Large intestine (tissue), 3 donors: ENCODE results near the gene GNAQ. TPM values are rescaled to one million over a fixed set of nuclear protein-coding genes. Genes with fewer than 3 reads are reported as not detected.

Experiments
- DNase-seq, 2 donors: peaks; one replicate each; pipeline versions ENCODE4 v3.0.0 to v3.0.0-alpha.2; 2013
- H3K27ac ChIP-seq: one replicate; pipeline ENCODE4 v1.5.1; 2013; ENCODE audit warnings: low read length
- H3K27me3 ChIP-seq: 2 replicates; pipeline ENCODE4 v1.6.1; 2013; ENCODE audit warnings: low read length; ENCODE audit not compliant: control insufficient read depth, insufficient read depth
- H3K36me3 ChIP-seq: 2 replicates; pipeline ENCODE4 v1.6.1; 2013; ENCODE audit warnings: low read length; ENCODE audit not compliant: control insufficient read depth, insufficient read depth
- H3K4me1 ChIP-seq: one replicate; pipeline ENCODE4 v1.6.1; 2013; ENCODE audit warnings: low read length; ENCODE audit not compliant: control insufficient read depth, insufficient read depth
- H3K4me3 ChIP-seq: one replicate; pipeline ENCODE4 v1.5.1; 2013; ENCODE audit warnings: low read length
- H3K9me3 ChIP-seq: one replicate; pipeline ENCODE4 v1.6.1; 2013; ENCODE audit warnings: mild to moderate bottlenecking, low read depth, low read length, moderate library complexity; ENCODE audit not compliant: control insufficient read depth
- WGBS: methylation state at CpG from one replicate; pipeline ENCODE4 v1.1.5; 2013; ENCODE audit warnings: low lambda C conversion rate; ENCODE audit not compliant: insufficient coverage; 5-methylcytosine and 5-hydroxymethylcytosine counted together
- polyA plus RNA-seq: library from polyadenylated mRNA; unstranded; fragments of 120-200 nt; gene quantifications from one replicate; pipeline ENCODE4 v1.2.1, GENCODE V29; 2013

The GNAQ gene
- polyA plus RNA-seq, 1 donor: 34.0 TPM

GRCh38 chr9:77809552-77809951 is 222.1 kb downstream of the GNAQ start:
- WGBS: 100% methylated on average over 1 of the region's 1 CpG
- Histone ChIP-seq H3K27me3 (no peaks in the 10 kb centered on the region), H3K9me3 (no peaks in the 10 kb centered on the region), H3K36me3 (peaks cover 14% of the 10 kb centered on the region), H3K4me3 (no peak overlapping the region), H3K4me1 (peaks cover 17% of the 10 kb centered on the region), H3K27ac (no peak overlapping the region)
- DNase-seq: no peak

DNA sequence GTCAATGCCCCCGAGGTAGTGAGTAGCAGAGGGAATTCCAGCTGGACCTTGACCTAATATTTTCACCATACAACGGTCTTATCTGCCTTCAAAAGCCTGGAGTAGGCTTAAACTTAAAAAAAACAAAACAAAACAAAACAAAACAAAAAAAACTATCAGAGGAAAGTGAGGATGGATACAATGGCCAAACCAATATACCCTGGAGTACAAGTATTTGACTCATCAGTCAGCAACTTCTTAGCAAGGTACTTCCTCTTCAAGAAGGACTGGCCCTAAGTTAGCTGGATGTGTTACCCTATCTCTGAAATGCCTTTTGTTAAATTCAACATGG is 222.9 kb downstream of the GNAQ start:
- Histone ChIP-seq H3K27me3 (no peaks in the 10 kb centered on the region), H3K27ac (peak overlapping the region; percentile 51), H3K36me3 (peaks cover 12% of the 10 kb centered on the region), H3K4me1 (peaks cover 17% of the 10 kb centered on the region), H3K4me3 (no peak overlapping the region), H3K9me3 (no peaks in the 10 kb centered on the region)
- peak in 1 of 2 donors; percentile 45 for DNase-seq
- no CpG with 5 or more reads among the region's 2 CpGs for WGBS

DNA sequence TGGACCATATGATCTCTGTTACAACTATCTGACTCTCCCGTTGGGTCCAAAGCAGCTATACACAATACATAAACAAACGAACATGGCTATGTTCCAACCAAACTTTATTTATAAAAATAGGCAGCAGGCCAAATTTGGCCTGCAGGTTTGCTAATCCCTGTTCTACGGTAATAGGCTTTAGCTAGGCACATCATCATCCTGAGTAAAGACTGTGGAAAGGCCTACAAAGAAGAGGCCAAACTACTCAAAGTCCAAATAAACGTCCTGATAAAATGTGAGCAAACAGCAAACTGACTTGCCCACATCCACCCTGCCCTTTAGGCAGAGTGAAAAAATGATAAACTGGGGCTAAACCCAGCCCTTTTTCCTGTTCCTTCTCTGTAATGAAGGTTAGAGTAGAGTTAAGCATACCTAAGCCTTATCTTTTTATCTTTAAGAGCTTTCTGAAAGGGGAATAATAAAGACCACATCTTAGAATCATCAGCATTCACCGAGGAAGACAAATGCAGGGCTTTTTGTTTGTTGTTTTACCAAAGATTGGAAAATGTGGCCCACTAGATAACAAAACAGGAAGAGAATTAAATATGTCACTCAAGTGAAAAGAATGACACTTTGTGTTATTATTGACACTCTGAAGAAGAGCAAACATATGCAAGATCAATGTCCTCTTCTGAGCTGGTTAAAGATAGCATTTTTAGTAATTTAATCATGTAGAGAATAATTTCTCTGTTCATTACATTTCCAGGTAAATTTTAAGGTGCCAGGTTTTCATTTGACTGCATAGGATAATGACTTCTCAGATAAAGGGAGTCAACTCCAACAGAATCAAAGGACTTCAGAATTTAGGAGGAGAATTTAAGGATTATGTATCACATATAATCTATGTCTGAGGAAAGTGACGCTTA is 223.5 kb downstream of the GNAQ start:
- WGBS: 40% methylated on average over 1 of the region's 6 CpGs

GRCh38 chr9:77807281-77807683 is 224.3 kb downstream of the GNAQ start:
- H3K36me3 ChIP-seq: peaks cover 6% of the 10 kb centered on the region
- peaks cover 17% of the 10 kb centered on the region for H3K4me1 ChIP-seq
- H3K27me3 ChIP-seq: no peaks in the 10 kb centered on the region
- H3K27ac ChIP-seq: peak overlapping the region; percentile 51
- WGBS: no CpG with 5 or more reads among the region's 2 CpGs
- H3K9me3 ChIP-seq: no peaks in the 10 kb centered on the region
- H3K4me3 ChIP-seq: no peak overlapping the region
- DNase-seq: peak; percentile 63 to 78

More for the DNA sequence above, 223.5 kb downstream of the GNAQ start:
- H3K27me3 ChIP-seq: no peaks in the 10 kb centered on the region
- H3K27ac ChIP-seq: peak overlapping the region; percentile 51
- H3K4me3 ChIP-seq: no peak overlapping the region
- peaks cover 17% of the 10 kb centered on the region for H3K4me1 ChIP-seq
- DNase-seq: peak; percentile 8 to 44
- no peaks in the 10 kb centered on the region for H3K9me3 ChIP-seq
- peaks cover 7% of the 10 kb centered on the region for H3K36me3 ChIP-seq

GRCh38 chr9:77806741-77807140 is 224.9 kb downstream of the GNAQ start:
- Histone ChIP-seq H3K27ac (peak overlapping the region; percentile 7), H3K36me3 (peaks cover 3% of the 10 kb centered on the region), H3K4me3 (no peak overlapping the region), H3K4me1 (peaks cover 17% of the 10 kb centered on the region), H3K9me3 (no peaks in the 10 kb centered on the region), H3K27me3 (no peaks in the 10 kb centered on the region)
- 83% methylated on average over 1 of the region's 5 CpGs for WGBS
- no peak for DNase-seq

DNA sequence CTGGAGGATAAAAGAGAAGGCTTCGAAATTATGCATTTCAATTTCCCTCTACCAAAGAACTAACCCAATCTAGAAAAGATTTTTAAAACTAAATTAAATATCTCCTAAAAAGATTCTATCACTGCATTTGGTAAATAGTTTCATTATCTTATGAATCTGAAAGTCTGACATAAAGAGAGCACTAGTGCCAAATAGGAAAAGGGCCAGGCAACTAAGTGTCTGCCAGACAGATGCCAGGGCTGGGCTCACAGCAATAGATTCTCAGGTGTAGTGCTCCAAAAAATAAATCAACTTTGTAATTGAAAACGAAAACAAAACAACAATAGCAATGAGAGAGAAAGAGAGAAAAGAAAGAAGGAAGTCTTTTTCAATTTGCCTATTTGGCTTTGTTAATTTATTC is 225.8 kb downstream of the GNAQ start:
- DNase-seq: no peak
- Histone ChIP-seq H3K9me3 (no peaks in the 10 kb centered on the region), H3K27ac (no peak overlapping the region), H3K4me1 (peaks cover 17% of the 10 kb centered on the region), H3K36me3 (no peaks in the 10 kb centered on the region), H3K27me3 (no peaks in the 10 kb centered on the region), H3K4me3 (no peak overlapping the region)
- WGBS: 91% methylated on average over 1 of the region's 2 CpGs

DNA sequence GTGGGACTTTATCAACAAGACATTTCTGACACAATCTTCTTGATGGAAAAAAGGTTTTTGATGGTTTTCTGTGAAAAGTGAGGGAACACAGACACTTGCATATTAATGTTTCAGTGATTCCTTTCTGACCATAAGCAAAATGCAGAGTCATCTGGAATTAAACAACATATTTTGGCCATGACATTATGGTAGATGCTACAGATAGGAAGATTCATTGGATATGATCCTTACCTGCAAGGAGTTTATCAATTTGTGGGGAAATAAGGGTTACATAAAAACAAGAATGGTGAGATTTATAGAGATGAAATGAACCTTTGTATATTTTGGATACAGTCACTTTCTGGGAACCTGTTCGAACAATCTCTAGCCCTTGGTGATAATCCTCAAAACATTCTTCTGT is 228.2 kb downstream of the GNAQ start:
- DNase-seq: no peak
- Histone ChIP-seq H3K36me3 (no peaks in the 10 kb centered on the region), H3K27ac (no peak overlapping the region), H3K4me3 (no peak overlapping the region), H3K4me1 (peaks cover 9% of the 10 kb centered on the region), H3K9me3 (no peaks in the 10 kb centered on the region), H3K27me3 (no peaks in the 10 kb centered on the region)
- WGBS: 100% methylated on average over 1 of the region's 1 CpG

GRCh38 chr9:77802515-77803293 is 228.9 kb downstream of the GNAQ start:
- no peaks in the 10 kb centered on the region for H3K36me3 ChIP-seq
- no peak overlapping the region for H3K4me3 ChIP-seq
- WGBS: 93% methylated on average over 5 of the region's 7 CpGs
- no peak overlapping the region for H3K27ac ChIP-seq
- no peak for DNase-seq
- H3K27me3 ChIP-seq: no peaks in the 10 kb centered on the region
- H3K9me3 ChIP-seq: no peaks in the 10 kb centered on the region
- H3K4me1 ChIP-seq: peaks cover 3% of the 10 kb centered on the region

- peaks cover 4% of the 10 kb centered on the region for H3K36me3 ChIP-seq
- H3K9me3 ChIP-seq: no peaks in the 10 kb centered on the region
- no peaks in the 10 kb centered on the region for H3K4me1 ChIP-seq
- H3K4me3 ChIP-seq: no peak overlapping the region
- no peak overlapping the region for H3K27ac ChIP-seq
- H3K27me3 ChIP-seq: no peaks in the 10 kb centered on the region
- 100% methylated on average over 1 of the region's 3 CpGs for WGBS
- DNase-seq: no peak
These were observed 229.5 kb downstream of the GNAQ start for GRCh38 chr9:77802064-77802463.

GRCh38 chr9:77800924-77801551 is 230.6 kb downstream of the GNAQ start:
- DNase-seq: no peak
- Histone ChIP-seq H3K4me3 (no peak overlapping the region), H3K9me3 (no peaks in the 10 kb centered on the region), H3K27me3 (no peaks in the 10 kb centered on the region), H3K4me1 (no peaks in the 10 kb centered on the region), H3K36me3 (peaks cover 7% of the 10 kb centered on the region), H3K27ac (no peak overlapping the region)
- WGBS: no CpG with 5 or more reads among the region's 3 CpGs
